Gastrocnemius medialis (tissue), 4 donors: ENCODE measurements around the gene SPACA4.

ENCODE experiments used
- CTCF ChIP-seq, 5 experiments: fragments of 450-650 bp in 3 of 5; fragments of 200-600 bp in 2 of 5; sonication (generic) in 2 of 5; IDR thresholded peaks in 4 of 5; conservative IDR thresholded peaks in 1 of 5; 1 replicate in 4 of 5; 2 replicates in 1 of 5; pipeline ENCODE4 v1.5.1; 2016 to 2019; ENCODE audit warnings: antibody characterized with exemption in 5 of 5, mild to moderate bottlenecking in 3 of 5, moderate library complexity in 3 of 5
- POLR2A ChIP-seq, 2 donors: fragments of 450-650 bp; IDR thresholded peaks; one replicate each; pipeline ENCODE4 v1.6.1; 2017; ENCODE audit warnings: antibody characterized with exemption in 2 of 2, mild to moderate bottlenecking in 2 of 2, moderate library complexity in 2 of 2

- TF ChIP-seq CTCF (IDR thresholded peaks at IDR 0.05 in 4 of 5, conservative IDR thresholded peaks at IDR 0.05 in 1 of 5) (no peak), POLR2A (IDR thresholded peaks at IDR 0.05) (no peak)
Observed at GRCh38 chr19:48603850-48604249, 2.7 kb upstream of the SPACA4 start.
